ENCODE measurements around the gene RGS9BP.

- no peak for TF ChIP-seq EZH2 (IDR thresholded peaks at IDR 0.05; ENCODE audit: borderline replicate concordance)
- no peak for TF ChIP-seq CTCF (IDR thresholded peaks at IDR 0.05; ENCODE audit: poor library complexity)
- TF ChIP-seq EZH2phosphoT487 (IDR thresholded peaks at IDR 0.05; ENCODE audit: low read depth, severe bottlenecking, unreplicated experiment): no peak
These were observed 2.8 kb upstream of the RGS9BP start for GRCh38 chr19:32672841-32673240.
